ENCODE data around the gene LHX1.

The LHX1 gene

GRCh38 chr17:36947922-36948716 lies 10.8 kb downstream of the LHX1 start:
- ATAC-seq (ENCODE audit: low read depth) (no peak), DNase-seq (ENCODE audit: low spot score in 2 of 2) (no peak)
- H3K9me3 Mint-ChIP-seq: no peaks in the 10 kb centered on the region
- H3K4me1 Mint-ChIP-seq: peaks cover 36% of the 10 kb centered on the region
- H3K27ac Mint-ChIP-seq: peak overlapping the region; percentile 95
- H3K27me3 Mint-ChIP-seq: peaks cover 12% of the 10 kb centered on the region
- H3K4me3 Mint-ChIP-seq: peak overlapping the region; percentile 99
- H3K36me3 Mint-ChIP-seq: peaks cover 15% of the 10 kb centered on the region

- peaks cover 17% of the 10 kb centered on the region for H3K36me3 Mint-ChIP-seq
- peaks cover 38% of the 10 kb centered on the region for H3K4me1 Mint-ChIP-seq
- DNase-seq (ENCODE audit: low spot score in 2 of 2) (peak; percentile 91 to 92), ATAC-seq (ENCODE audit: low read depth) (peak; percentile 93)
- no peaks in the 10 kb centered on the region for H3K9me3 Mint-ChIP-seq
- H3K27ac Mint-ChIP-seq: peak within 1 kb of the TSS; percentile 95
- peaks cover 8% of the 10 kb centered on the region for H3K27me3 Mint-ChIP-seq
- H3K4me3 Mint-ChIP-seq: peak within 1 kb of the TSS; percentile 99
Measured at GRCh38 chr17:36948717-36949460, 11.6 kb downstream of the LHX1 start, which contains the start of gene AATF. Gene AATF, plus strand, starts transcription at chr17:36948954. Its CDS starts 172 bp downstream, at chr17:36949126.

DNA sequence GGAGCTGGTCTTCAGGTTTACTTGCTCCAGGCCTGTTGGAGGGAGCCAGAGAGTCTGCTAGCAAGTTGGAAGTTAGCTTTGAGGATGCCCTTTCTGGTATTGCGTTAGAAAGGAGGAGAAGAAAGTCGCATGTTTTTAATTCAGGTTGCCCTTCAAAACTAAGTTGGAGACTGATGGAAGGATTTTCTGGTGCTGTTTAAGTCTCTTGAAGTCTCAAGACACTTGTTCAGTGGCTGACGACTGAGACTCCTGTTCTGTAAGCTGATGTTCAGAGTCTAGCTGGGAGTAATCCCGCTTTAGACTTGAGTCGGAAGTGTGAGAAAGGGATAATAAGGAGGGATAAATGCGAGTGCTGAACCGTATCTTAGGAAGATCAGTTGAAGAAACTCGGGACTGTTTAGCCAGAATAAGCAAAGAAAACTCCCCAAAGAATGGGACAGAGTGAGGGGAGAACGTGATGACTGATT lies 12.2 kb downstream of the LHX1 start:
- H3K4me3 Mint-ChIP-seq: peak overlapping the region; percentile 99
- no peaks in the 10 kb centered on the region for H3K9me3 Mint-ChIP-seq
- peaks cover 20% of the 10 kb centered on the region for H3K36me3 Mint-ChIP-seq
- H3K27me3 Mint-ChIP-seq: peaks cover 7% of the 10 kb centered on the region
- peak overlapping the region; percentile 95 for H3K27ac Mint-ChIP-seq
- peak; percentile 10 for ATAC-seq (ENCODE audit: low read depth)
- DNase-seq (ENCODE audit: low spot score in 2 of 2): no peak
- peaks cover 40% of the 10 kb centered on the region for H3K4me1 Mint-ChIP-seq

- H3K27me3 Mint-ChIP-seq: peaks cover 7% of the 10 kb centered on the region
- DNase-seq (ENCODE audit: low spot score in 2 of 2): no peak
- no peaks in the 10 kb centered on the region for H3K9me3 Mint-ChIP-seq
- no peak for ATAC-seq (ENCODE audit: low read depth)
- H3K36me3 Mint-ChIP-seq: peaks cover 23% of the 10 kb centered on the region
- peak overlapping the region; percentile 95 for H3K27ac Mint-ChIP-seq
- H3K4me1 Mint-ChIP-seq: peaks cover 42% of the 10 kb centered on the region
- peak overlapping the region; percentile 99 for H3K4me3 Mint-ChIP-seq
Measured at GRCh38 chr17:36950027-36950426, 12.8 kb downstream of the LHX1 start.

DNA sequence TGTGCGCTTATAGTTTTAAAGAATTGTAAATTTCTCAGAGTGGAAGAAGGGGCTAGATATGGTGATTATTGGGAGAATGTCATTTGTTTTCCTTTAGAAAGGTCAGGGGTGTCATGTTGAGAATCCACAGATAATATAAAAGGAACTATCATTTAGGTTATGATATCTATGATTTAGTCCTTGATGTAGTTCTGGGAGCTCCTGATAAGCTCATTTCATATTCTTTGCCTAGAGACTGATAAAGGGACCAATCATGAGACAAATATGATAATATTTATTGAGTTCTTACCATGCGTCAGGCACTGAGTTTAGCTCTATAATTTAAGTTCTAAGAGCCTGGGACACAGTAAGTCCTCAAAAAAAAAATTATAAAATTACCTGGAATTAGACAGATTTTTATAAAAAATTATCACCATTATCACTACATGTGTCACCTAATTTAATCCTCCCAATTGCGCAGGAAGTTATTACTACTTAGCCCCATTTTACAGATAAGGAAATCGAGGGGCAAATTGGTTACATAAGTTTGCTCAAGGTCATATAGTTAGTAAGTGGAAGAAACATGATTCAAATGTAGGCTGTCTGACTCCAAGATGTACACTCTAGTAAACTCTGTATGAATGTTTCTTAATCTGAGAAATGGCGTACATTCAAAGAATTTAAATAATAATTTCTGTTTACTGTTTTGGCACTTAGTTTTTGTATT lies 14.0 kb downstream of the LHX1 start:
- DNase-seq (ENCODE audit: low spot score in 2 of 2) (no peak), ATAC-seq (ENCODE audit: low read depth) (no peak)
- H3K27me3 Mint-ChIP-seq: peaks cover 7% of the 10 kb centered on the region
- peaks cover 42% of the 10 kb centered on the region for H3K4me1 Mint-ChIP-seq
- no peaks in the 10 kb centered on the region for H3K9me3 Mint-ChIP-seq
- peaks cover 28% of the 10 kb centered on the region for H3K36me3 Mint-ChIP-seq
- no peak overlapping the region for H3K27ac Mint-ChIP-seq
- H3K4me3 Mint-ChIP-seq: peak overlapping the region; percentile 11

GRCh38 chr17:36971508-36971907 lies 34.2 kb downstream of the LHX1 start:
- DNase-seq (ENCODE audit: low spot score in 2 of 2) (no peak), ATAC-seq (ENCODE audit: low read depth) (no peak)
- Mint-ChIP-seq H3K27me3 (no peaks in the 10 kb centered on the region), H3K27ac (no peak overlapping the region), H3K36me3 (peaks cover 25% of the 10 kb centered on the region), H3K4me1 (peaks cover 28% of the 10 kb centered on the region), H3K4me3 (no peak overlapping the region), H3K9me3 (no peaks in the 10 kb centered on the region)

- H3K9me3 Mint-ChIP-seq: no peaks in the 10 kb centered on the region
- no peak overlapping the region for H3K4me3 Mint-ChIP-seq
- no peak for DNase-seq (ENCODE audit: low spot score in 2 of 2)
- no peak overlapping the region for H3K27ac Mint-ChIP-seq
- H3K36me3 Mint-ChIP-seq: peaks cover 20% of the 10 kb centered on the region
- peaks cover 29% of the 10 kb centered on the region for H3K4me1 Mint-ChIP-seq
- no peaks in the 10 kb centered on the region for H3K27me3 Mint-ChIP-seq
- no peak for ATAC-seq (ENCODE audit: low read depth)
Measured at GRCh38 chr17:36972186-36972700, 35.0 kb downstream of the LHX1 start.

DNA sequence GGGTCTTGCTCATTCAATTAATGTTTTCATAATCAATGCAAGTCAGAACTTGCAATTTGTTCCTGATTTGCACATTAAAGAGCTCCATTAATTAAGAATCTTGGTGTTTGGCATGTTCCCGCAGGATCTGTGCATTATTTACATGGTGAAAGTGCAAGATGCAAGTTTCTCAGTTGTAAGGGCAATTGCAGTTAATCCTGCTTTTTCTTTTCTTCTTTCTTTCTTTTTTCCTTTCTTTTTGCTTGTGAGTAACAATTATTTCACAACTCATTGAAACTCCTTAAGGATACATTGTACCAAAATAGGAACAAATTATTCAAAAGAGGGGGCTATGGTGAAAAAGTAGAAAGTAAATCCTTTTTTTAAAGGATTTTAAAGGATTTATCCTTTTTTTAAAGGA lies 35.6 kb downstream of the LHX1 start:
- H3K27ac Mint-ChIP-seq: peak overlapping the region; percentile 53
- DNase-seq (ENCODE audit: low spot score in 2 of 2) (no peak), ATAC-seq (ENCODE audit: low read depth) (no peak)
- peaks cover 15% of the 10 kb centered on the region for H3K36me3 Mint-ChIP-seq
- no peaks in the 10 kb centered on the region for H3K9me3 Mint-ChIP-seq
- peaks cover 25% of the 10 kb centered on the region for H3K4me1 Mint-ChIP-seq
- H3K4me3 Mint-ChIP-seq: no peak overlapping the region
- H3K27me3 Mint-ChIP-seq: no peaks in the 10 kb centered on the region

GRCh38 chr17:36975922-36976515 lies 38.7 kb downstream of the LHX1 start:
- no peak overlapping the region for H3K27ac Mint-ChIP-seq
- H3K4me1 Mint-ChIP-seq: peaks cover 34% of the 10 kb centered on the region
- H3K9me3 Mint-ChIP-seq: no peaks in the 10 kb centered on the region
- no peaks in the 10 kb centered on the region for H3K36me3 Mint-ChIP-seq
- no peak overlapping the region for H3K4me3 Mint-ChIP-seq
- no peak for ATAC-seq (ENCODE audit: low read depth)
- H3K27me3 Mint-ChIP-seq: no peaks in the 10 kb centered on the region
- DNase-seq (ENCODE audit: low spot score in 2 of 2): no peak

DNA sequence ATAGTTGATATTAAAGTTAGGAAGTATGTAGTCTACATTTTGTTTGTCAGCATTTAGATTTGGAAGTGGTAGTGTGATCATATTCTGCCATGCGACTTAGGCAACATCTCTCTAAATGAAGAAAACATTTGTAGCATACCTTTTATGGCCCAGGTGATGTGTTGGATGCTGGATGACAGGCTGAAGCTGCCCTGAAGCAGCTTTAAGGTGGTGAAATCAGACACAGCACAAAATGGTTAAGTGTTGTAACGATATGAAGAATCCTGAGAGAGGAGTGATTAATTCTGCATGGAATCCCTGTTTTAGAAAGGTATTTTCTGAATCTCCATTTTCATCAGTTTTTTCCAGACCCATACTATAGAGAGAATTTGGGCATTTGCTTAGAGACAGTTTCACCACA lies 39.8 kb downstream of the LHX1 start:
- DNase-seq (ENCODE audit: low spot score in 2 of 2): no peak
- H3K9me3 Mint-ChIP-seq: peaks cover 3% of the 10 kb centered on the region
- H3K4me3 Mint-ChIP-seq: no peak overlapping the region
- no peak for ATAC-seq (ENCODE audit: low read depth)
- H3K27me3 Mint-ChIP-seq: no peaks in the 10 kb centered on the region
- no peak overlapping the region for H3K27ac Mint-ChIP-seq
- peaks cover 10% of the 10 kb centered on the region for H3K36me3 Mint-ChIP-seq
- peaks cover 39% of the 10 kb centered on the region for H3K4me1 Mint-ChIP-seq

DNA sequence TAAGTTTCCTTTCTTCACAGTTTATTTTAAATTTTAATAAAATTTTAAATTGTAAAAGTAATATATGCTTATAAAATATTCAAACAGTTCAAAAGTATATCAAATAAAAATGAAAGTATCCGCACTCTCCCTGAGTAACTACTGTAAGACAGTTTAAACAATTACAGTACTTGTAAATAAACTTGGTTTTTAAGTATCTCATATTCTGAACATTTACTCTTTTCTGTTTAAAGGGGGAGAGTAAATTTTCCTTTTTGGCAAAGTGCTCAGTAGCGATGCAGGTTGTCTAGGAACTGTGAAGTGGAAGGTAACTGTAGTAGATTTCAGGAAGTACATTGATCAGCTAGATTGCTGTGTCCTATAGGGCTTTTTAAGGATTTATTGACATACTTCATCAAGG lies 40.3 kb downstream of the LHX1 start:
- Mint-ChIP-seq H3K27ac (peak overlapping the region; percentile 37), H3K36me3 (peaks cover 11% of the 10 kb centered on the region), H3K4me3 (no peak overlapping the region), H3K9me3 (peaks cover 3% of the 10 kb centered on the region), H3K4me1 (peaks cover 37% of the 10 kb centered on the region), H3K27me3 (no peaks in the 10 kb centered on the region)
- ATAC-seq (ENCODE audit: low read depth) (no peak), DNase-seq (ENCODE audit: low spot score in 2 of 2) (no peak)

GRCh38 chr17:36978810-36979564 lies 41.7 kb downstream of the LHX1 start:
- H3K27me3 Mint-ChIP-seq: no peaks in the 10 kb centered on the region
- peaks cover 32% of the 10 kb centered on the region for H3K4me1 Mint-ChIP-seq
- peaks cover 13% of the 10 kb centered on the region for H3K36me3 Mint-ChIP-seq

GRCh38 chr17:36979565-36979941 lies 42.3 kb downstream of the LHX1 start:
- ATAC-seq (ENCODE audit: low read depth) (no peak), DNase-seq (ENCODE audit: low spot score in 2 of 2) (no peak)
- H3K36me3 Mint-ChIP-seq: peaks cover 17% of the 10 kb centered on the region
- H3K27me3 Mint-ChIP-seq: no peaks in the 10 kb centered on the region
- peaks cover 3% of the 10 kb centered on the region for H3K9me3 Mint-ChIP-seq
- H3K4me3 Mint-ChIP-seq: no peak overlapping the region
- no peak overlapping the region for H3K27ac Mint-ChIP-seq
- peaks cover 36% of the 10 kb centered on the region for H3K4me1 Mint-ChIP-seq

More at GRCh38 chr17:36978810-36979564, 41.7 kb downstream of the LHX1 start:
- ATAC-seq (ENCODE audit: low read depth) (no peak), DNase-seq (ENCODE audit: low spot score in 2 of 2) (no peak)
- Mint-ChIP-seq H3K27ac (no peak overlapping the region), H3K4me3 (no peak overlapping the region), H3K9me3 (peaks cover 3% of the 10 kb centered on the region)
